Activated CD8-positive, alpha-beta memory T cell treated with anti-CD3 and anti-CD28 coated beads for 4 hours (primary cell): ENCODE measurements around the gene NMD3.
"Not testable (repeated sequence)": the region's sequence is repeated elsewhere in the genome, so short reads cannot be mapped to it uniquely, and the experiment has no call there.

Experiments used
- DNase-seq, 2 donors: peaks; one replicate each; pipeline ENCODE4 v3.0.0-alpha.2; 2020; ENCODE audit warnings: low read depth in 2 of 2

Gene NMD3

DNA sequence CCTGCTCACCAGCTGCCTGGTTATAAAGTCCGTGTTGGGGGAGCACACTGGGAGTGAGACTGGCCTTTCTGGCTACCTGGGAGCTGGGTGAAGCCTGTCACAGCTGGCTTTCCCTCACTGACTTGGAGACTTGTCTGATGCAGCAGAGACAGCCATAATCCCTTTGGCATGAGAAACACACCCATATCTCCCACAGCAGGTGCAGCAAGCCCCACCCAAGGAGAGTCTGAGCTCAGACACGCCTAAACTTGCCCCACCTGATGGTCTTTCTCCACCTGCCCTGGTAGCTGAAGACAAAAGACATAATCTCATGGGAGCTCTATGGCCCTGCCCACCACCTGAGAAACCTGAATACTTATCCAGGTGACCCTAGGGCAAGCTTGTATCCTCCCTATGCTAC is 54.8 kb downstream of the NMD3 start:
- DNase-seq: no peak

DNA sequence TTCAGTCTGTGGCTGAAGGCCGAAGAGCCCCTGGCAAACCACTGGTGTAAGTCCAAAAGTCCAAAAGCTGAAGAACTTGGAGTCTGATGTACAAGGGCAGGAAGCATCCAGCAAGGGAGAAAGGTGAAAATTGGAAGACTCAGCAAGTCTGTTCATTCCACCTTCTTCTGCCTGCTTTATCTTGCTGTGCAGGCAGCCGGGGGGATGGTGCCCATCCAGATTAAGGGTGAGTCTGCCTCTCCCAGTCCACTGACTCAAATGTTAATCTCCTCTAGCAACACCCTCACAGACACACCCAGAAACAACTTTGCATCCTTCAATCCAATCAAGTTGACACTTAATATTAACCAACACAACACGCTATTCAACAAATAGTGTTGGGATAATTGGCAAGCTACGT is 61.3 kb downstream of the NMD3 start:
- not testable (repeated sequence) for DNase-seq

DNA sequence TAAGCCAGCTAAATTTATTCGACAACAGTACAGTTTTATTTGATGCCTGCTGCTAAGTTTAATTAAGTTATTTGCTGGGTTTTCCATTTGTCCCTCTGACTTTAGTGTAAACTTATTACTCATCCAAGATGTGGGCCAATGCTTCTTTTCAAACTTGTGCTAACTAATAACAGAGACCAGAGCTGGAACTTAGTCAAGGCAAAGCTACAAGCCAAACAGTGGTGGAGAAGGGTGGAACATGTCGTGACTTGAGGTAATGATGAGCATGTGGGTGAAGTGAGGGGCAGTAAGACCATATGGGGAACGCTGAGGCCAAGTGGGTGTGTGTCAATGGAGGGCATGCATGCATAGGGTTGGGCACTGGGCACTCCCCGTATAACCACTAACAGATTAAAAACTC is 63.9 kb downstream of the NMD3 start:
- DNase-seq: no peak

DNA sequence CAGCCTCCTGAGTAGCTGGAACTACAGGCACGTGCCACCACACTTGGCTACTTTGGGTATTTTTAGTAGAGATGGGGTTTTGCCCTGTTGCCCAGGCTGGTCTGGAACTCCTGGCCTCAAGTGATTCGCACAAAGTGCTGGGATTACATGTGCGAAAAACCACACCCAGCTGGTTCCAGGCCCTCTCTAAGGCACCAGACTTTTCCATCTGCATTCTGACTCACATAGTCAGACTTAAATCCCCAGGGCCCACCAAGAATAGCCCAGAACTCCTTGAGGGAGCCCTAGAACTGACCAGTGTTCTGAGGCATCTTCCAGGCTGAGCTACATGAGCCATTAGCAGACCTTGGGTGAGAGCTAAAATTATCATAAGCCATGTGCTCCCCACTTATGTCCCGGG is 68.1 kb downstream of the NMD3 start:
- no peak for DNase-seq

DNA sequence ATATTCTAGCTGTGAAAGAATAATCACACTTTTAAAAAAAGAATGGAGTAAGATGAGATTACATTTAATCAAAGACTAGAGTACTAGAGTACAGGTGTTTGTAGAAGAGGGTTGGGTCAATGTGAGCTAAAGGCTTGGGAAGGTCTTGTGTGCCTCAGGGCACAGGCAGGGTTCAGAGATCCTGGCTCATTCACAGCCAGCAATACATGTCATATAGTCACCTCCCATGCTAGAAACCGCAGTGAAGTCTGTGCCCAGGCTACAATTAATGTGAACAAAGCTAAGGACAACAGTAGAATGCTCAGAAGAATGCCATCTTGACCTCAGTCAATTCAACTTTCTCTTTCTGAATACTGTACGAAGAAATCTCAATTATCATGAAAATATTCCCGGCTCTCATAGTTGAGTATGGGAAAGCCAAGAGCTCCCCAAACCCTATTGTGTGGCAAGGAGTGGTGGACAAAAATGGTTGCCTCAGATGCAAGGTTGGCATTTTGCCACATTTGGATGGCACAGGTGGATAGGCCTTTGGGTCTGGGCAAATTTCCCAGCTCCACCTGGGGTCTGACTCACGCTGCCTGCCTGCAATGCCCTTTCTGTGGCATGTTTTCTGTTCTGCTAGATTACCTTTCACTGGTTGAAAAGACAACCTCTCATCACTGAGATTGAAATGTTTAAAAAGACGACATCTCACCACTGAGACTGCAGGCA is 70.2 kb downstream of the NMD3 start:
- no peak for DNase-seq

DNA sequence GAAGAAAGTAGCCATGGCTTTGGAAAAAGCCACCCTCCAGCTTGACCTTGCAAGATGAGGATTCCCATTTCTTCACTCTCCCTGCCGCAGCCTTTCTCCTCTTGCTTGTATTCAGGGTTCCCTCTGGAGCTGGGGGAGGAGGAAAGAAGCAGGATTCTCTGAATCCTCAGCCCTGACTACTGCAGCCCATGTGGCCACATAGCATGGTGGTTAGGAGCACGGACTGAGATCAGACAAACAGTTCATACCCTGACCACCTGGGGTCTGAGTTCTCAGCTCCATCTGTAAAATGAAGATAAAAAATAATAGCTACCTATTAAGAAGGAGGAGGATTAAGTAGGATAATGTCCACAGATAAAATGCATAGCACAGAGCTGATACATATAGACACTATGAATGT is 72.3 kb downstream of the NMD3 start:
- DNase-seq: no peak

DNA sequence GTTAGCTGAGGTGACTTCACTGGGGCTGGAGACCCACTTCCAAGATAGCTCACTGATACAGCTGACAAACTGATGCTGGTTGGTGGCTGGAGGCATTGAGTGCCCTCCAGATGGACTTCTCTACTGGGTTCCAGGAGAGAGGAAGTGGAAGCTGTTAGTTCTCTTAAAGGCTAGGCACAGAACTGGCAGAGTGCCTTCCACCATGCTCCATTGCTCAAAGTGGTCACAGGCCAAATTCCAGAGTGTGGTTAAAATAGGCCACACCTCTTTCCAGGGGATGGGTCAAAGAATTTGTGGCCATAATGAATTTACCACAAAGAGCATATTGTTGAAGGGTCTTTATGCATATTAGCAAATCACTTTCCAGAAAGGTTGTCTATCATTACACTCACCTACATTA is 74.2 kb downstream of the NMD3 start:
- DNase-seq: no peak

DNA sequence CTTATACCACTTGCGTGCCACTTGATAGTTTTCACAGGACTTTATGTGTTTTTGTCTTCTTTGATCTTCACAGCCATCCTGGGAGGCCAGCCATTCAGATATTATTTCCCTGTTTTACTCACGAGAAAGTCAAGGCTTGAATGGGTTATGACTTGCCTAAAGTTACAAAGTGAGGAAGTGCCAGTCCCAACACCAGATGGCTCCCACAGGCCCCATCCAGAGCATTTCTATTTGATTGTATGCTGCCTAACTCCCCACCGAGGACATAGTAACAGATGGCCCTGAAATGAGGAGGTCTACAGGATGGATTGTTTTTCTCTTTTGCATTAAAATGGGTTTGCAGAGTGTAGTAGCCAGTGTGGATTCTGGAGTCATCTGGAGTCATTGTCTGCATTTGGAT is 75.7 kb downstream of the NMD3 start:
- no peak for DNase-seq
